Thyroid gland (tissue), 4 donors: ENCODE results near the gene NDUFB4.

Source experiments
- CTCF ChIP-seq, 6 experiments: fragments of 200-600 bp in 3 of 6; fragments of 450-650 bp in 3 of 6; sonication (generic) in 3 of 6; IDR thresholded peaks; one replicate each; pipeline ENCODE4 v1.5.1; 2016 to 2019; ENCODE audit warnings: antibody characterized with exemption in 6 of 6, mild to moderate bottlenecking in 2 of 6, inconsistent platforms in 1 of 6, moderate library complexity in 1 of 6
- POLR2A ChIP-seq, 2 donors: fragments of 450-650 bp; IDR thresholded peaks; one replicate each; pipeline ENCODE4 v1.6.1; 2017; ENCODE audit warnings: antibody characterized with exemption in 2 of 2, mild to moderate bottlenecking in 2 of 2, moderate library complexity in 1 of 2

DNA sequence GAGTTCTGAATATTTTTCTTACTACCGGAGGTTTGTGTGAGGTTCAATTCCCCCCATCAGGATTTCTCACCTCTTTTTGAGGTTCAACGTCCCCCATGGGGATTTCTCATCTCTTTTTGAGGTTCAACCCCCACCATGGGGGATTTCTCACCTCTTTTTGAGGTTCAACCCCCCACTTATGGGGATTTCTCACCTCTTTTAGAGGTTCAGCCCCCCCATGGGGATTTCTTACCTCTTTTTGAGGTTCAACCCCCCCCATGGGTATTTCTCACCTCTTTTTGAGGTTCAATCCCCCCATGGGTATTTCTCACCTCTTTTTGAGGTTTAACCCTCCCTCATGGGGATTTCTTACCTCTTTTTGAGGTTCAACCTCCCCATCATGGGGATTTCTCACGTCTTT, 26.3 kb downstream of the NDUFB4 start:
- no peak for TF ChIP-seq CTCF (IDR thresholded peaks at IDR 0.05)
- no peak for TF ChIP-seq POLR2A (IDR thresholded peaks at IDR 0.05)
